Measurements from ENCODE around the gene SMAD9. TPM values are rescaled to one million over a fixed set of nuclear protein-coding genes. Genes with fewer than 3 reads are reported as not detected.
A peak's percentile ranks its signal among the peaks of the same experiment; 100 is the strongest.

The SMAD9 gene
- total RNA-seq, 1 experiment from 2014 or later: 1.2 TPM

- POLR2A ChIA-PET: no interaction called here
- CTCF ChIA-PET: no interaction called here
- Histone ChIP-seq H3K27me3 (replicated peaks; ENCODE audit: control insufficient read depth, insufficient read depth, low read length) (no peaks in the 10 kb centered on the region), H3K9me3 (no peaks in the 10 kb centered on the region), H3K36me3 (ENCODE audit: control insufficient read depth, insufficient read depth, low read length) (no peaks in the 10 kb centered on the region), H3K4me1 (peaks cover 10% of the 10 kb centered on the region), H3K4me3 (ENCODE audit: low read depth, low read length) (peak overlapping the region; percentile 82)
- DNase-seq: no peak
- no TSS peak for BruUV-seq (replicated peaks)
- intact Hi-C loops (cut with micrococcal nuclease; ENCODE audit: unreplicated experiment): loop anchor here (1.0 kb wide), 1 partner anchor 180 kb away; the partner anchor contains the start of gene ALG5
- TF ChIP-seq CTCF (IDR thresholded peaks at IDR 0.05; ENCODE audit: insufficient read depth in 1 of 2, low read depth in 1 of 2, low read length in 1 of 2, severe bottlenecking in 1 of 2, unreplicated experiment in 1 of 2): no peak
- Mint-ChIP-seq H3K27ac (ENCODE audit: unreplicated experiment) (peak overlapping the region; percentile 82), H3K27me3 (ENCODE audit: insufficient read depth, unreplicated experiment) (no peaks in the 10 kb centered on the region), H3K4me3 (ENCODE audit: unreplicated experiment) (peak overlapping the region; percentile 96), H3K4me1 (ENCODE audit: low read depth, unreplicated experiment) (peaks cover 13% of the 10 kb centered on the region), H3K9me3 (ENCODE audit: unreplicated experiment) (no peaks in the 10 kb centered on the region), H3K36me3 (ENCODE audit: insufficient read depth, unreplicated experiment) (peaks cover 4% of the 10 kb centered on the region)
Observed at GRCh38 chr13:36819739-36820090, 100.3 kb downstream of the SMAD9 start.

- no TSS peak for BruUV-seq (replicated peaks)
- ChIA-PET POLR2A (interaction anchor here (0.6 kb wide), 2 partner anchors 181 to 389 kb away, joined by 4 to 7 read pairs; no protein-coding TSS in a partner anchor), CTCF (interaction anchor here (1.0 kb wide), 1 partner anchor 181 kb away, joined by 4 read pairs; the partner anchor contains the start of gene EXOSC8)
- peak; percentile 87 to 93 for DNase-seq
- Histone ChIP-seq H3K4me3 (ENCODE audit: low read depth, low read length) (peak within 1 kb of the TSS; percentile 82), H3K36me3 (ENCODE audit: control insufficient read depth, insufficient read depth, low read length) (no peaks in the 10 kb centered on the region), H3K9me3 (no peaks in the 10 kb centered on the region), H3K27me3 (replicated peaks; ENCODE audit: control insufficient read depth, insufficient read depth, low read length) (no peaks in the 10 kb centered on the region), H3K4me1 (peaks cover 10% of the 10 kb centered on the region)
- no peaks in the 10 kb centered on the region for H3K9me3 Mint-ChIP-seq (ENCODE audit: unreplicated experiment)
- peaks cover 4% of the 10 kb centered on the region for H3K36me3 Mint-ChIP-seq (ENCODE audit: insufficient read depth, unreplicated experiment)
- peak within 1 kb of the TSS; percentile 82 for H3K27ac Mint-ChIP-seq (ENCODE audit: unreplicated experiment)
- intact Hi-C loops (cut with micrococcal nuclease; ENCODE audit: unreplicated experiment): loop anchor here (1.0 kb wide), 1 partner anchor 180 kb away; the partner anchor contains the start of gene ALG5
- no peaks in the 10 kb centered on the region for H3K27me3 Mint-ChIP-seq (ENCODE audit: insufficient read depth, unreplicated experiment)
- H3K4me1 Mint-ChIP-seq (ENCODE audit: low read depth, unreplicated experiment): peaks cover 13% of the 10 kb centered on the region
- H3K4me3 Mint-ChIP-seq (ENCODE audit: unreplicated experiment): peak within 1 kb of the TSS; percentile 96
- TF ChIP-seq CTCF (IDR thresholded peaks at IDR 0.05; ENCODE audit: insufficient read depth in 1 of 2, low read depth in 1 of 2, low read length in 1 of 2, severe bottlenecking in 1 of 2, unreplicated experiment in 1 of 2): no peak
Observed at GRCh38 chr13:36818804-36819738, 101.0 kb downstream of the SMAD9 start, which contains the start of gene RFXAP. Gene RFXAP (plus strand): TSS chr13:36819222. CDS start chr13:36819358, 136 bp downstream.

GRCh38 chr13:36817996-36818803 lies 101.8 kb downstream of the SMAD9 start:
- POLR2A ChIA-PET: interaction anchor here (0.6 kb wide), 1 partner anchor 182 kb away, joined by 7 read pairs; no protein-coding TSS in a partner anchor
- no peak overlapping the region for H3K27ac Mint-ChIP-seq (ENCODE audit: unreplicated experiment)

More at GRCh38 chr13:36817996-36818803, 101.8 kb downstream of the SMAD9 start:
- Mint-ChIP-seq H3K9me3 (ENCODE audit: unreplicated experiment) (no peaks in the 10 kb centered on the region), H3K4me1 (ENCODE audit: low read depth, unreplicated experiment) (peaks cover 13% of the 10 kb centered on the region), H3K36me3 (ENCODE audit: insufficient read depth, unreplicated experiment) (peaks cover 4% of the 10 kb centered on the region), H3K4me3 (ENCODE audit: unreplicated experiment) (peak overlapping the region; percentile 96), H3K27me3 (ENCODE audit: insufficient read depth, unreplicated experiment) (no peaks in the 10 kb centered on the region)
- peak overlapping the region; percentile 82 for H3K4me3 ChIP-seq (ENCODE audit: low read depth, low read length)
- peaks cover 10% of the 10 kb centered on the region for H3K4me1 ChIP-seq
- TF ChIP-seq CTCF (IDR thresholded peaks at IDR 0.05; ENCODE audit: insufficient read depth in 1 of 2, low read depth in 1 of 2, low read length in 1 of 2, severe bottlenecking in 1 of 2, unreplicated experiment in 1 of 2): no peak
- DNase-seq: no peak
- intact Hi-C loops (cut with micrococcal nuclease; ENCODE audit: unreplicated experiment): no loop called here
- no peaks in the 10 kb centered on the region for H3K27me3 ChIP-seq (replicated peaks; ENCODE audit: control insufficient read depth, insufficient read depth, low read length)
- BruUV-seq (replicated peaks): no TSS peak
- no peaks in the 10 kb centered on the region for H3K36me3 ChIP-seq (ENCODE audit: control insufficient read depth, insufficient read depth, low read length)
- no peaks in the 10 kb centered on the region for H3K9me3 ChIP-seq
- CTCF ChIA-PET: interaction anchor here (1.0 kb wide), 1 partner anchor 182 kb away, joined by 4 read pairs; the partner anchor contains the start of gene EXOSC8

Data from Caco-2 (cell line).